LNCaP clone FGC (cell line): ENCODE measurements around the gene RPL26.
A peak's percentile ranks its signal among the peaks of the same experiment; 100 is the strongest.
"Not testable (repeated sequence)": the region's sequence is repeated elsewhere in the genome, so short reads cannot be mapped to it uniquely, and the experiment has no call there.

ENCODE experiments used
- DNase-seq: peaks from one replicate; pipeline ENCODE4 v3.0.0-alpha.2; 2011; ENCODE audit warnings: low read depth
- H3K4me3 ChIP-seq: 2 replicates; pipeline ENCODE4 v1.5.1; 2011; ENCODE audit warnings: mild to moderate bottlenecking, low read depth, low read length, control low read depth
- CTCF ChIP-seq: IDR thresholded peaks from 2 replicates; pipeline ENCODE4 v1.5.1; 2012; ENCODE audit warnings: mild to moderate bottlenecking; ENCODE audit not compliant: control insufficient read depth, insufficient read depth; ENCODE audit errors: extremely low read depth

The RPL26 gene

GRCh38 chr17:8377422-8377821, 5.6 kb downstream of the RPL26 start:
- no peak overlapping the region for H3K4me3 ChIP-seq
- TF ChIP-seq CTCF = no peak
- no peak for DNase-seq

GRCh38 chr17:8376271-8377067, 6.5 kb downstream of the RPL26 start, which contains the start of gene KRABD2:
TSS of gene KRABD2 (minus strand) at chr17:8376704.
- peak within 1 kb of the TSS; percentile 88 for H3K4me3 ChIP-seq
- peak; percentile 93 for DNase-seq
- peak; percentile 55 for TF ChIP-seq CTCF

- peak; percentile 81 for DNase-seq
- no peak for TF ChIP-seq CTCF
- H3K4me3 ChIP-seq = peak overlapping the region; percentile 88
Observed at GRCh38 chr17:8375738-8376259, 7.2 kb downstream of the RPL26 start.

GRCh38 chr17:8373856-8374255, 9.1 kb downstream of the RPL26 start:
- DNase-seq, H3K4me3 ChIP-seq: not testable (repeated sequence)

GRCh38 chr17:8372422-8372821, 10.6 kb downstream of the RPL26 start:
- H3K4me3 ChIP-seq = no peak overlapping the region
- no peak for TF ChIP-seq CTCF
- no peak for DNase-seq

GRCh38 chr17:8371786-8372185, 11.2 kb downstream of the RPL26 start:
- no peak overlapping the region for H3K4me3 ChIP-seq
- no peak for TF ChIP-seq CTCF
- DNase-seq = no peak

- no peak overlapping the region for H3K4me3 ChIP-seq
- DNase-seq = no peak
- TF ChIP-seq CTCF = no peak
Observed at GRCh38 chr17:8369944-8370343, 13.0 kb downstream of the RPL26 start.
